Esophagus squamous epithelium (tissue), 5 donors: ENCODE data around the gene GPRIN3. TPM values are rescaled to one million over a fixed set of nuclear protein-coding genes. Genes with fewer than 3 reads are reported as not detected.

ENCODE experiments used
- DNase-seq: peaks from one replicate; lab custom pipeline; 2025; lab: John Stamatoyannopoulos, UW
- H3K27ac ChIP-seq, 4 donors: fragments of 200-600 bp; sonication (generic); one replicate each; pipeline ENCODE4 v1.5.1; 2016 to 2019; ENCODE audit warnings: mild to moderate bottlenecking in 1 of 4
- H3K27me3 ChIP-seq, 4 donors: fragments of 200-600 bp; sonication (generic); 1 replicate in 3 of 4; 2 replicates in 1 of 4; pipeline versions ENCODE4 v1.5.1 to v1.6.0; 2017 to 2021; ENCODE audit warnings: antibody characterized with exemption in 1 of 4
- H3K36me3 ChIP-seq, 3 donors: fragments of 200-600 bp; sonication (generic); one replicate each; pipeline ENCODE4 v1.5.1; 2016 to 2019
- H3K4me1 ChIP-seq, 3 donors: fragments of 200-600 bp; sonication (generic); one replicate each; pipeline ENCODE4 v1.5.1; 2017 to 2019
- H3K4me3 ChIP-seq, 4 donors: fragments of 200-600 bp; sonication (generic); 1 replicate in 3 of 4; 2 replicates in 1 of 4; pipeline ENCODE4 v1.5.1; 2016 to 2019; ENCODE audit warnings: mild to moderate bottlenecking in 2 of 4, moderate library complexity in 1 of 4
- H3K9me3 ChIP-seq, 3 donors: fragments of 200-600 bp; sonication (generic); one replicate each; pipeline ENCODE4 v1.5.1; 2016 to 2019
- POLR2A ChIP-seq, 4 donors: fragments of 450-650 bp; IDR thresholded peaks; one replicate each; pipeline ENCODE4 v1.6.1; 2017; ENCODE audit warnings: antibody characterized with exemption in 4 of 4, mild to moderate bottlenecking in 4 of 4, moderate library complexity in 3 of 4
- WGBS, 2 donors: methylation state at CpG; one replicate each; pipeline ENCODE4 v1.1.5; 2018; 5-methylcytosine and 5-hydroxymethylcytosine counted together
- intact Hi-C: fragments of 100-400 bp; cut with DNase I; formaldehyde crosslinking; loops from one replicate; pipeline ENCODE4 v1.15.0; 2022
- total RNA-seq, 4 donors: library from RNA; depleted of rRNA; stranded (reverse); fragments of >200 nt; gene quantifications; one replicate each; pipeline ENCODE4 v1.1.0, GENCODE V29; 2016
- TF ChIP-seq, protein P1 (sequence below), 6 experiments: fragments of 450-650 bp in 4 of 6; fragments of 200-600 bp in 2 of 6; sonication (generic) in 2 of 6; IDR thresholded peaks; one replicate each; pipeline ENCODE4 v1.5.1; 2016 to 2019; ENCODE audit warnings: antibody characterized with exemption in 6 of 6, mild to moderate bottlenecking in 4 of 6, moderate library complexity in 4 of 6
- donor health status: DM: yes; HTN: yes; CAD: no.

Gene GPRIN3
- total RNA-seq, 4 donors from 2014 or later = 0.83 to 4.2 (median 1.9) TPM

DNA sequence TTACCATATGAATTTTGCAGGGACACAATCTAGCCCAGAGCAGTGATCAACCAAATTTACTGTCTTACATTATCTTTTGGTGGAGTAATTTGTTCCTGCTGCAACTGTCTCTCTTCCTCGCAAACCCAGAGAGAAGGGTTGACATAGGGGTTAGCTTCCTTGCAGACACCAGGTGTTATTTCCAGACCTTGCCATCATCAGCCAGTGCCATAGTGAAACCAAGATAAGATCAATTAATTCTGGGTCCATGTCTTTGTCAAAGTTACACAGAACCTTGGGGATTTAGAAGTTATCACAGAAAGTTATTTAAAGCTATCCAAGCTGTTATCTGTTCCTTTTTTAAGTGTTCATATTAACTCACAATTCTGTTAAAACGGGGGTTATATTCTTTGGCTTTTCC, 23.6 kb upstream of the GPRIN3 start:
- H3K4me3 ChIP-seq = no peak overlapping the region
- H3K27me3 ChIP-seq = no peaks in the 10 kb centered on the region
- TF ChIP-seq POLR2A (IDR thresholded peaks at IDR 0.05) = no peak
- TF ChIP-seq, protein P1, sequence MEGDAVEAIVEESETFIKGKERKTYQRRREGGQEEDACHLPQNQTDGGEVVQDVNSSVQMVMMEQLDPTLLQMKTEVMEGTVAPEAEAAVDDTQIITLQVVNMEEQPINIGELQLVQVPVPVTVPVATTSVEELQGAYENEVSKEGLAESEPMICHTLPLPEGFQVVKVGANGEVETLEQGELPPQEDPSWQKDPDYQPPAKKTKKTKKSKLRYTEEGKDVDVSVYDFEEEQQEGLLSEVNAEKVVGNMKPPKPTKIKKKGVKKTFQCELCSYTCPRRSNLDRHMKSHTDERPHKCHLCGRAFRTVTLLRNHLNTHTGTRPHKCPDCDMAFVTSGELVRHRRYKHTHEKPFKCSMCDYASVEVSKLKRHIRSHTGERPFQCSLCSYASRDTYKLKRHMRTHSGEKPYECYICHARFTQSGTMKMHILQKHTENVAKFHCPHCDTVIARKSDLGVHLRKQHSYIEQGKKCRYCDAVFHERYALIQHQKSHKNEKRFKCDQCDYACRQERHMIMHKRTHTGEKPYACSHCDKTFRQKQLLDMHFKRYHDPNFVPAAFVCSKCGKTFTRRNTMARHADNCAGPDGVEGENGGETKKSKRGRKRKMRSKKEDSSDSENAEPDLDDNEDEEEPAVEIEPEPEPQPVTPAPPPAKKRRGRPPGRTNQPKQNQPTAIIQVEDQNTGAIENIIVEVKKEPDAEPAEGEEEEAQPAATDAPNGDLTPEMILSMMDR (IDR thresholded peaks at IDR 0.05) = no peak
- 63 to 77% methylated on average over 2 of the region's 2 CpGs for WGBS, 2 donors
- H3K27ac ChIP-seq = peak overlapping the region in 1 of 4 donors; percentile 50
- H3K9me3 ChIP-seq = no peaks in the 10 kb centered on the region
- intact Hi-C loops = no loop called here
- no peaks in the 10 kb centered on the region for H3K4me1 ChIP-seq
- H3K36me3 ChIP-seq = no peaks in the 10 kb centered on the region
- no peak for DNase-seq

DNA sequence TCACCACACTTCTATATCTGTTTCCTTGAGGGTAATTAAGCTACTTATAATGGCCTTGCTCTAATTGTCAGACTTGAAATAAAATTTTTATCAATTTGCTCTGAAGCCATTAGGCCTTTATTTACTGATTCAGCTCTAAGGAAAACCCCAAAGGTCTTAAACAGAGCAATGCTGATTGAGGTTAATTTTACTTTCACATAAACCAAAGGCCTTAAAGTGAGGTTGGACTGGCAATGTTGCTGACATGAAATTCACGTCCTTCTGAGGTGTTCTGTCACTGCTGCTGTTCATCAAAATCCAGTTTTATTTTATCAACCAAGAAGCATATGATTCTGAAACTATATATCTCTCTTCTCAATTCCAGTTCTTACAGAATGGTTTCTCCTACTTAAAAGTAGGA, 21.7 kb upstream of the GPRIN3 start:
- Histone ChIP-seq H3K36me3 (no peaks in the 10 kb centered on the region), H3K9me3 (no peaks in the 10 kb centered on the region), H3K27ac (no peak overlapping the region), H3K27me3 (no peaks in the 10 kb centered on the region), H3K4me1 (no peaks in the 10 kb centered on the region), H3K4me3 (no peak overlapping the region)
- intact Hi-C loops = no loop called here
- WGBS, 2 donors = 67 to 75% methylated on average over 1 of the region's 1 CpG
- no peak for DNase-seq
- TF ChIP-seq POLR2A (IDR thresholded peaks at IDR 0.05) = no peak
- TF ChIP-seq, protein P1 (IDR thresholded peaks at IDR 0.05) = no peak

DNA sequence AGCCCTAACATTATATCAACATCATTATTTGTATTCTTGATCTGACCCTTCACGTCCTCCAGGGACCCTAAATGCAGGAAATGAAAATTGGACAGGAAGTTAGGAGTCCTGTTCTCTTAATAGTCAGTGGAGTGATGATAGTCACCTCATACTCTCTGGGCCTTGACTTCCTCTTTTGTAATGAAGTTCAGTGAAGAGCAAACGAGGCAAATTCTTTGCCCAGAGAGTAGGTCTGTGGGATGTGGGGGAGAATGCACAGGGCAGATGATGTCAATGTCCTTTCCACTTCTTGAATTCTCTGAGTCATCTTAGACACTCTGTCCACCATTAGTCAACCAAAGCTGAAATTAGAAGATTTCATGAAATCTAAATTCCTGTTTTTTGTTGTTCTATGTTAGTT, 17.1 kb upstream of the GPRIN3 start:
- TF ChIP-seq, protein P1 (IDR thresholded peaks at IDR 0.05) = no peak
- no peak for TF ChIP-seq POLR2A (IDR thresholded peaks at IDR 0.05)
- peak overlapping the region in 1 of 4 donors; percentile 16 for H3K27ac ChIP-seq
- H3K27me3 ChIP-seq = no peaks in the 10 kb centered on the region
- no peaks in the 10 kb centered on the region for H3K36me3 ChIP-seq
- H3K9me3 ChIP-seq = no peaks in the 10 kb centered on the region
- WGBS, 2 donors = 31 to 38% methylated on average over 2 of the region's 2 CpGs
- no peak overlapping the region for H3K4me3 ChIP-seq
- no peak for DNase-seq
- no peaks in the 10 kb centered on the region for H3K4me1 ChIP-seq
- intact Hi-C loops = no loop called here

DNA sequence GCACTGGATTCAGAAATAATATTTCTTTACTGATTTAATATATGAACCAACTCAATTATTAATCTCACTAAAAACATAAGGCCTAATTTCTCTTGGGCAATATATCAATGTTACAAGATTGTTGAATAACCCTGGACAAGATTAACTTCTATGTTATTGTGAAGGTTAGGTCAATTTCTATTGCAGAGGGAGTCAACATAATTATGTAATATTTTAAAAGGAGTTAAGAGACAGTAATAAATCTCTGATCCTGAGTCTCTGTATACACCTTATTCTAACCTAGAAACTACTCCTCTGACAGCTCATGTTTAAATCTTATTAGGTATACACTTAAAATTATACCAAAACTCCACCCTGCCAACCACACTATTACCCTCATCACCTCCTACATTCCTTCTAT, 15.1 kb upstream of the GPRIN3 start:
- intact Hi-C loops = no loop called here
- Histone ChIP-seq H3K9me3 (no peaks in the 10 kb centered on the region), H3K27me3 (no peaks in the 10 kb centered on the region), H3K27ac (no peak overlapping the region), H3K4me3 (no peak overlapping the region), H3K4me1 (peaks cover 0 to 6% (median 0%) of the 10 kb centered on the region in 3 donors), H3K36me3 (no peaks in the 10 kb centered on the region)
- TF ChIP-seq POLR2A (IDR thresholded peaks at IDR 0.05) = no peak
- TF ChIP-seq, protein P1 (IDR thresholded peaks at IDR 0.05) = no peak
- no peak for DNase-seq

DNA sequence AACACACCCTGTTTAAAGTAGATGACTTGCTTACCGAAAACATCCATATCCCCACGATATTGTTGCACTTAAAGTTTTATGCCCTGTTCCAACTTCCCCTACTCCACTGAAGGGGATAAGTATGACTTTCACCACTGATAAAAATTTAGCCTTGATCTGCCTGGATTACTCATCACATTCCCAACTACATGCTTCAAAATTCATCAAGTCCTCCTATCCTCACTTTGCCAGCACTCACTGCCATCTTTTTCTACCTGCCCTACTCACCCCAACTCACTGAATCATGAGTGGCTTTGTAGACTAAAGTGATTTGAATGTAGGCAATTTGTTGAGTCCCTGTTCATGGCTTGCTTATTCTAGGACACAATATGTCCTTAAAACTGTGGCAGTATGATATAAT, 12.2 kb upstream of the GPRIN3 start:
- Histone ChIP-seq H3K27ac (no peak overlapping the region), H3K36me3 (no peaks in the 10 kb centered on the region), H3K4me1 (peaks cover 0 to 6% (median 3%) of the 10 kb centered on the region in 3 donors), H3K9me3 (no peaks in the 10 kb centered on the region), H3K27me3 (no peaks in the 10 kb centered on the region), H3K4me3 (no peak overlapping the region)
- no peak for DNase-seq
- intact Hi-C loops = no loop called here
- TF ChIP-seq POLR2A (IDR thresholded peaks at IDR 0.05) = no peak
- TF ChIP-seq, protein P1 (IDR thresholded peaks at IDR 0.05) = no peak
- WGBS, 2 donors = 87 to 93% methylated on average over 2 of the region's 2 CpGs
